OCI-LY1 (cell line): ENCODE results near the gene CYP21A2.
"Not testable (repeated sequence)": the region's sequence is repeated elsewhere in the genome, so short reads cannot be mapped to it uniquely, and the experiment has no call there.

Experiments
- H2AFZ ChIP-seq: fragments of 200-600 bp; sonication (generic), shearing (Covaris generic); 2 replicates; pipeline ENCODE4 v1.6.0; 2014; ENCODE audit warnings: antibody characterized with exemption, mild to moderate bottlenecking, low read length
- H3F3A ChIP-seq: fragments of 200-600 bp; sonication (generic), shearing (Covaris generic); 2 replicates; pipeline ENCODE4 v1.6.0; 2014; ENCODE audit warnings: mild to moderate bottlenecking, antibody characterized with exemption, low read length, moderate library complexity; ENCODE audit not compliant: insufficient read depth
- H3K27ac ChIP-seq: fragments of 200-600 bp; sonication (generic); 2 replicates; pipeline ENCODE4 v1.5.1; 2014; ENCODE audit warnings: low read length, mixed run types, mild to moderate bottlenecking, low read depth; ENCODE audit not compliant: poor library complexity, severe bottlenecking
- H3K27me3 ChIP-seq: fragments of 200-600 bp; sonication (generic); 2 replicates; pipeline ENCODE4 v1.6.0; 2014; ENCODE audit warnings: antibody characterized with exemption, mild to moderate bottlenecking, low read length, moderate library complexity; ENCODE audit not compliant: insufficient read depth
- H3K36me3 ChIP-seq: fragments of 200-600 bp; sonication (generic); 2 replicates; pipeline ENCODE4 v1.6.1; 2014; ENCODE audit warnings: mild to moderate bottlenecking, antibody characterized with exemption, low read length, moderate library complexity, mixed read lengths; ENCODE audit not compliant: insufficient read depth
- H3K4me1 ChIP-seq: fragments of 200-600 bp; sonication (generic); 2 replicates; pipeline ENCODE4 v1.5.1; 2014; ENCODE audit warnings: mild to moderate bottlenecking, low read length, moderate library complexity; ENCODE audit not compliant: insufficient read depth, severe bottlenecking
- H3K4me2 ChIP-seq: fragments of 200-600 bp; sonication (generic), shearing (Covaris generic); 2 replicates; pipeline ENCODE4 v1.6.1; 2014; ENCODE audit warnings: low read length
- H3K4me3 ChIP-seq: fragments of 200-600 bp; sonication (generic); 2 replicates; pipeline ENCODE4 v1.5.1; 2014; ENCODE audit warnings: low read length, low read depth, mild to moderate bottlenecking, mixed read lengths; ENCODE audit not compliant: poor library complexity, severe bottlenecking
- H3K79me2 ChIP-seq: fragments of 200-600 bp; shearing (Covaris generic); 2 replicates; pipeline ENCODE4 v1.6.1; 2016; ENCODE audit warnings: mixed run types, low read length, mixed read lengths; ENCODE audit not compliant: insufficient read depth
- H3K9ac ChIP-seq: fragments of 200-600 bp; sonication (generic), shearing (Covaris generic); 2 replicates; pipeline ENCODE4 v1.6.1; 2014; ENCODE audit warnings: mild to moderate bottlenecking, low read length, mixed read lengths
- H3K9me2 ChIP-seq: fragments of 200-600 bp; sonication (generic), shearing (Covaris generic); 2 replicates; pipeline ENCODE4 v1.6.1; 2014; ENCODE audit warnings: low read depth, mild to moderate bottlenecking, low read length, mixed read lengths
- H3K9me3 ChIP-seq: fragments of 200-600 bp; shearing (Covaris generic); 2 replicates; pipeline ENCODE4 v1.6.1; 2014; ENCODE audit warnings: low read length, mixed read lengths
- H4K20me1 ChIP-seq: fragments of 200-600 bp; sonication (generic), shearing (Covaris generic); 2 replicates; pipeline ENCODE4 v1.6.0; 2016; ENCODE audit warnings: mild to moderate bottlenecking, low read length; ENCODE audit not compliant: insufficient read depth
- CTCF ChIP-seq: fragments of 200-600 bp; sonication (generic), shearing (Covaris generic); IDR thresholded peaks from 2 replicates; pipeline ENCODE4 v1.5.1; 2017; ENCODE audit warnings: mild to moderate bottlenecking, antibody characterized with exemption, low read length, moderate library complexity, mixed read lengths
- EZH2 ChIP-seq: fragments of 200-600 bp; sonication (generic), shearing (Covaris generic); IDR thresholded peaks from 2 replicates; pipeline ENCODE4 v1.8.0; 2017; ENCODE audit warnings: borderline replicate concordance, mixed run types, mild to moderate bottlenecking, antibody characterized with exemption, low read length, moderate library complexity, mixed read lengths

Gene CYP21A2

GRCh38 chr6:32047855-32048766 lies 9.9 kb downstream of the CYP21A2 start:
- H3F3A ChIP-seq, result no peaks in the 10 kb centered on the region
- no peak overlapping the region for H2AFZ ChIP-seq
- peak; percentile 68 for TF ChIP-seq CTCF
- TF ChIP-seq EZH2, result no peak
- H3K79me2 ChIP-seq, result no peaks in the 10 kb centered on the region
- no peak overlapping the region for H3K27ac ChIP-seq
- H4K20me1 ChIP-seq, result no peaks in the 10 kb centered on the region
- no peak overlapping the region for H3K9ac ChIP-seq
- no peak overlapping the region for H3K4me3 ChIP-seq
- no peaks in the 10 kb centered on the region for H3K36me3 ChIP-seq
- no peaks in the 10 kb centered on the region for H3K9me3 ChIP-seq
- no peaks in the 10 kb centered on the region for H3K4me1 ChIP-seq
- H3K27me3 ChIP-seq, result no peaks in the 10 kb centered on the region; the same call in 1 of the 2 replicates
- no peak overlapping the region for H3K4me2 ChIP-seq
- H3K9me2 ChIP-seq, result no peaks in the 10 kb centered on the region

GRCh38 chr6:32049149-32049548 lies 10.9 kb downstream of the CYP21A2 start:
- H3K9me2 ChIP-seq, H3K4me2 ChIP-seq, H3K27me3 ChIP-seq, H3K4me3 ChIP-seq, H3K36me3 ChIP-seq, H3K27ac ChIP-seq, H3F3A ChIP-seq, H3K79me2 ChIP-seq, H3K9ac ChIP-seq, H4K20me1 ChIP-seq, H3K9me3 ChIP-seq, H3K4me1 ChIP-seq, H2AFZ ChIP-seq: not testable (repeated sequence)

GRCh38 chr6:32049736-32050135 lies 11.5 kb downstream of the CYP21A2 start:
- not testable (repeated sequence) for H2AFZ ChIP-seq, H3K27ac ChIP-seq, H3K36me3 ChIP-seq, H3K4me3 ChIP-seq, H3F3A ChIP-seq, H3K4me1 ChIP-seq, H3K27me3 ChIP-seq, H3K9me3 ChIP-seq, H3K79me2 ChIP-seq, H3K9ac ChIP-seq, H3K4me2 ChIP-seq, H3K9me2 ChIP-seq, H4K20me1 ChIP-seq

GRCh38 chr6:32050562-32050961 lies 12.3 kb downstream of the CYP21A2 start:
- no peak overlapping the region for H3K27ac ChIP-seq
- no peak overlapping the region for H2AFZ ChIP-seq
- no peaks in the 10 kb centered on the region for H3K36me3 ChIP-seq
- no peak overlapping the region for H3K4me2 ChIP-seq
- no peaks in the 10 kb centered on the region for H4K20me1 ChIP-seq
- H3K79me2 ChIP-seq, result no peaks in the 10 kb centered on the region
- no peaks in the 10 kb centered on the region for H3K9me3 ChIP-seq
- no peaks in the 10 kb centered on the region for H3K9me2 ChIP-seq
- H3K4me3 ChIP-seq, result no peak overlapping the region
- no peaks in the 10 kb centered on the region for H3K4me1 ChIP-seq
- no peaks in the 10 kb centered on the region for H3F3A ChIP-seq
- no peaks in the 10 kb centered on the region; the same call in 1 of the 2 replicates for H3K27me3 ChIP-seq
- no peak for TF ChIP-seq EZH2
- no peak for TF ChIP-seq CTCF
- no peak overlapping the region for H3K9ac ChIP-seq

GRCh38 chr6:32052626-32053025 lies 14.4 kb downstream of the CYP21A2 start:
- not testable (repeated sequence) for H3K9me3 ChIP-seq, H3F3A ChIP-seq, H3K4me1 ChIP-seq, H3K9ac ChIP-seq, H3K4me2 ChIP-seq, H4K20me1 ChIP-seq, H3K27ac ChIP-seq, H3K79me2 ChIP-seq, H3K4me3 ChIP-seq, H3K36me3 ChIP-seq, H3K9me2 ChIP-seq, H2AFZ ChIP-seq, H3K27me3 ChIP-seq

- not testable (repeated sequence) for H3K9ac ChIP-seq, H3K9me2 ChIP-seq, H3K36me3 ChIP-seq, H3K4me2 ChIP-seq, H3F3A ChIP-seq, H3K27ac ChIP-seq, H2AFZ ChIP-seq, H3K79me2 ChIP-seq, H3K27me3 ChIP-seq, H3K4me1 ChIP-seq, H4K20me1 ChIP-seq, H3K4me3 ChIP-seq, H3K9me3 ChIP-seq
Observed at GRCh38 chr6:32053314-32053713, 15.1 kb downstream of the CYP21A2 start.
